HG03097 (cell line): Measurements from ENCODE around the gene ZFYVE28.
"Not testable (repeated sequence)": the region's sequence is repeated elsewhere in the genome, so short reads cannot be mapped to it uniquely, and the experiment has no call there.

Experiments
- ATAC-seq: cut with Tn5 transposase; IDR thresholded peaks from one replicate; pipeline ENCODE4 v1.9.1; 2021; ENCODE audit not compliant: unreplicated experiment, low FRiP score

The ZFYVE28 gene

DNA sequence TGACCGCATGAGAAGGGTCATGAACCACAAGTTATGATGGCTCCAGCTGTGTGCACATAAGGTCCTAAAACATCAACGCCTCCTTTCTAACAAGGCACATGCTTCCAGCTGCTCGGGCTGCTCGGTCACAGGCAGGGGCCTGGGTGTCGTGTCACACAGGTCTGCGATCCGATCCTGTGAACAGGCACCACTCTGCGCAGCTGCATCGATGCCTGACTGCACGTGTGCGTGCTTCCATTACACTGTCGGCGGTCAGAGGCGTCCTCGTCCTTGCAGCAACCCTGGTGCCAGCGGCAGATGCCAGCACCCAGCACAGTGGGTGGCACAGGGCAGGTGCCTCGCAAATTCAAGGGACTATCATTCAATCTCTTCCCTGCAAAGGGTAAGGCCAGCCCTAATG, 23.9 kb downstream of the ZFYVE28 start:
- no peak for ATAC-seq

DNA sequence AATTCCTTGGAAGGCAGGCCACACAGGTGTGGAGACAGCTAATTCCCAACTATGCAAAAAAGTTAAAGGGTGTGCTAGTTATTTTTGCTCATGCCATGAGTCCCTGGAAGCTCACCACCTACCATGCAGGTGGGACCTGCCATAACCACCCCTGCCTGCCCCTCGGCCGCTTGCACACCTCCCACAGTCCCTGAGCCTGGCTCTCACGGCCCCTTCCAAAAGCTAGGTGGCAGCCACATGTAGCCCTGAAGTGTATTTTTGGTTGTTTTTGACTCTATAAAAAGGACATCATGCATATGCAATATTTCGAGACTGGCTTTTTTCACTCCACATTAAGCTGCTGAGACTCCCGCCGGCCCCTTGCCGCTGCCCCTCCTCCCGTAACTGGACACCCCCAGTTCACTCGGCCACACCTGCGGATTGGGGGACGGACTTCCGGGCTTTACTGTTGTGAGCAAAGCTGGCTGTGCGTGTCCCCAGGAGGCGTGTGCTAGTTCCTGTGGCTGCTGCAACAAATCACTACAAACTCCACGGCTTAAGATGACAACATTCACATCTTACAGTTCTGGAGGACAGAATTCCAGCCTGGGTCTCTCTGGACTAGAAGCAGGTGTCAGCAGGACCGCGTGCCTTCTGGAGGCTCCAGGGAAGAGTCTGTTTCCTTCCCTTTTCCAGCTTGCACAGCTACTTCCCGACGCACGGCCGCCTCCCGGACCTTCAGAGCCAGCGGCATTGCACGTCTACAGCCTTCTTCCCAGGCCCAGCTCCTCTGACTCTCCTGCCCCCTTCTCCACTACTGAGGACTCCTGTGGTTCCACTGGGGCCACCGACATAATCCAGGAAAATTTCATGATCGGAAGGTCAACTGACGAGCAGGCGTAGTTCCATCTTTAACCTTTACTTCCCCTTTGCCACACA, 24.8 kb downstream of the ZFYVE28 start:
- ATAC-seq: no peak

DNA sequence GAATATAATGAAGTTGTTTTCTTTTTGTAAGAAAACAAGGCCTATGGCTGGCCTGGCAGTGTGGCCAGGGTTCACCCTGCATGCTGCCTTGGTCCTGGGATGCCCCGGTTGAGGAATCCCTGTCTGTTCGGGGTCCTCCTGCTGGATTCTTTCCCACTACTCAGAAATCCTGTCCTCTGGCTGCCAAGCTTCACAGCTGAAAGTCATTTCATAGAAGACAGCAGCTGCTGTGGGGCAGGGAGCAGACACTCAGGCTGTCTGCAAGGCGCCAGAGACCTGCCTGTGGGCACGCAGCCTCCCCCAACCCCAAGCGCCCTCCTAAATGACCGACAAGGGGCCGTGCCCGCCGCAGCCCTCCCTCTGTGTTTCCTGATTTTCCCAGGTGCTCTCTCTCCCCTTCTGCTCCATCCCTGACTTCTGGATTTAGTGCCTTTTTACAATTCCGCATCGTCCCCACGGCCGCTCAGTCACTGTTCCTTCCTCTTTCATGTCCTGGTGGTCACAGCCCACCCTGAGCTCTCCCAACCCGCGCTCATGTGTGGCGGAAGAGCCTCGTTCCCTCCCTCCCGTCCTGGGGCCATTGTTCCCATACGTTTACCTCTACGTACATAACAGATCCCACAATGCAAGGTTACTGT, 27.5 kb downstream of the ZFYVE28 start:
- ATAC-seq: no peak

DNA sequence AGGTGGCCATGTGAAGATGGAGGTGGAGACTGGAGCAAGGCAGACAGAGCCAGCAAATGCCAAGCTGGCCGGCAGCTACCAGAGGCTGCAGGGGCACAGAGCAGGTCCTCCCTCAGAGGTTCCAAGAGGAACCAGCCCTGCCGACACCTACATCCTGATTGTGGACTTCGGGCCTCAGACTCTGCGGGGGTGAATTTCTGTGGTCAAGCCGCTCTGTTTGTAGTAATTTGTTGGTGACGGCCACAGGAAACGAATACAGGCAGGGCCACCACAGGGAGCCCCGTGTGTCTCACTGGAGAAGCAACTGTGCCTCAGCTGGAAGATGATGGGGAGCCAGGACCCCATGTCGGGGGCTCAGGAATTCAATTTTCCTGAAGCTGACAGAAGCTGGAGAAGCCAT, 28.3 kb downstream of the ZFYVE28 start:
- ATAC-seq: no peak

DNA sequence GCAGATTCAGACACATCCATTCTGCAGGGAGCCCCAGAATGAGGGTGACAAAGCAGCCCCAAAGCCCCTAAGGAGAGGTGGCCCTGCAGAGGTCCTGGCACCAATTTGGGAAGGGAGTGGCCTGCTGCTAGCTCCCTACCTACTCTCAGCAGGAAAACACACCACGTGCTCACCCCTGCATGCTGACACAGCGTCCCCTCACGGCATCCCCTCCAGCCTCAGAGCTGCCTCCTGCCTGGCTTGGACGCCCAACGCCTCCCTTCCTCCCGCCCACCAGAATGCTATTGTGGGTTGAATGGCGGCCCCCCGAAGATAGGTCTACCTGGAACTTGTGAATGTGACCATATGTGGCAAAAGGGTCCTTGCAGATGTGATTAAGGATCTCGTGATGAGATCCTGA, 28.8 kb downstream of the ZFYVE28 start:
- no peak for ATAC-seq

DNA sequence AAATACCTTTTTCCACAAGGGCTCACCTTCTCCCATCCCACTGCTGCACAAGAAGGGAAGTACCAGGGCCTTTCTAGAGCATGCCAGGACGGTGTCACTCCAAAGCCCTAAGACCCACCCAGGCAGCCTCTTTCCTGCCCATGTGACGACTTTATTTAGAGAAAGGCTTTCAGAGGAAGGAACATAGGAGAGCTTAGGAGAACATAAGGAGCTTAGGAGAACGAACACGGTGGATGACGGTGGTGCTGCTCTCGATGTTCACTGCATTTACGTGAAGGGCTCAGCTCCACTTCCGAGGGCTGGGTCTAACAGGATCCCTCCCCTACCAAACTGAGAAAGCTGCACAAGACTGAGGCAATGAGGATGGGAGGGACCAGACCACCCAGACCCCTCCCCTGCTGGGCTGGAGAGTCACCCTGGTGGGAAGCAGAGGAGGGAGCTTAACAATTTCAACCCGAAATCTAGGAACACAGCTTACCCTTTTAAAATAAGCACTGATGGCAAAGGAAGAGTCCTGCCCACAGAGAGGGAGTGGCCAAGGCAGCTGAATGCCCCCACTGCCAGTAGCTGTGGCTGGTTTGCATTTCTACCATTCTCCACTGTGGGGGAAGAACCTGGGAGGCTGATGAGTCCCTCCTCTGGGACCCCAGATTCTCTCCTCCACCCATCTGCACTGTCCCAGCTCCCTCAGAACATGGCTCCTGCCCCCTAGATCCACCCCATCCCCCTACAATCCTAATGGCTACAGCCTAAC, 29.8 kb downstream of the ZFYVE28 start:
- ATAC-seq: no peak

DNA sequence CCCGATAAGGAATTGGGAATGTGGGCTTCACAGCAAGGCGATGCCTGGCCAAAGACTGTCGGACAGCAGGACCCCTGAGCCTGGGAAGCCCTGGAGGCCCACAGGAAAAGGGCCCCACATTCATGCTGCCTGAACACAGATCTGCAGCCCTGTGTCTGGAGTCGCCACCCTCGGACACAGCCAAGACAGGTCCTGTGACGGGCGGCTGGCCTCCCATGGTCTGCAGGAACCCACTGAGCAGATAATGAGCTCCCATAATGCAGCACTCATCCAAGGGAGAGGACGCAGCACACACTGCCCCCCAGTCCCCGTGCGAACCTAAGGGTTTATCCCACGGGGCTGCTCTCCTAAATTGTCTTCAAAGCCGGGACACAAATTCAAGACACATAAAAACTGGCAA, 30.6 kb downstream of the ZFYVE28 start:
- ATAC-seq: no peak

DNA sequence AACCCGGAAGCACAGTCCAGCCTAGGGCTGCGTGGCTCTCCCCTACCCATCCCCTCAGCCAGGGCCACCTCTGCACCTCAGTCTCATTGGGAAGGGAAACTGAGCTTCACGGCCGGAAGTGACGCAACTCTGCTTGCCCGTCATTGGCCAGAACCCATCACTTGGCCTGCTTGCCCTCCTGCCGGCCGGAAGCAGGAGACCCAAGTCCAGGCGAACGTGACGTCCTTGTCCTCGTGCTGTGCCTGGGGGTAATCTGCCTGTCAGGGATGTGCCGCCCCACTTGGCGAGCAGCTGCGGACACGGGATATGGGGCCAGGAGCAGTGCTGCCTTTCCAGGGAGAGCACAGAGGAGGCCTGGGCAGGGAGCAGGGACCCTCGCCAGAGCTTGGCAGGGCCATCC, 31.2 kb downstream of the ZFYVE28 start:
- ATAC-seq: no peak

DNA sequence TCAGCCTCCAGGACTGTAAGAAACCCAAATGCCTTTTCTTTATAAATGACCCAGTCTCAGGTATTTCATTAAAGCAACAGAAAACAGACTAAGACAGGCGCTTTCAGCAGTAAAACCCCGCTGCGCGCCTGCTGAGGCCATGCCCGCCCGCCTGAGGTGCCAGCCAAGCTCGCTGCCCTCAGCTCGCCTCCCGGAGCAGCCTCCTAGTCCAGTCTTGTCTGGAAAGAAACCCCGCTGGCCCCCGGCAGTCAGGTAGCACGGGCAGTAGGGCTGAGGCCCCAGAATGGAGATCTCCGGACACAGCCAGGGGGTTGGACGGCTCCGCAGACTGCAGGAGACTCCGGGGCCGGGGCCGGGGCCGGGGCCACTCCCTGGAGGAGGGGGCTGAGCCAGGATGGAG, 31.7 kb downstream of the ZFYVE28 start:
- no peak for ATAC-seq

DNA sequence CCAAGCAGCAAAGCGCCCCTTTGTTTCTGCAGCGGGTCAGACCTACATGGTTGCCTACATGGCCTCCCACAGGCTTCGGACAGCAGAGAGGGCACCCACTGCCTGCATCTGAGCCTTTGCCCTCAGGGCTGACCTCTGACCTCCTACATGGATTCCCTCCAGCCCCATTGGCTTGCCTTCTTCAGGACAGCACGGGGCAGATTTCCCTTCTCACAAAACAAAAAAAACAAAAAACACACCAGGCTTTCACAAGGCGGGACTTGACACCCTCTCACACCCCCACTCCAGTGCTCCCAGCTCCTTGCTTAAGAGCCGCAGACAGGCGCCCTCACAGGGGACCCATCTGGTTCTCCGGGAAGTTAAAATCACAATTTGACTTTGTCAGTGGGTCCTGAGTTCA, 32.9 kb downstream of the ZFYVE28 start:
- no peak for ATAC-seq

DNA sequence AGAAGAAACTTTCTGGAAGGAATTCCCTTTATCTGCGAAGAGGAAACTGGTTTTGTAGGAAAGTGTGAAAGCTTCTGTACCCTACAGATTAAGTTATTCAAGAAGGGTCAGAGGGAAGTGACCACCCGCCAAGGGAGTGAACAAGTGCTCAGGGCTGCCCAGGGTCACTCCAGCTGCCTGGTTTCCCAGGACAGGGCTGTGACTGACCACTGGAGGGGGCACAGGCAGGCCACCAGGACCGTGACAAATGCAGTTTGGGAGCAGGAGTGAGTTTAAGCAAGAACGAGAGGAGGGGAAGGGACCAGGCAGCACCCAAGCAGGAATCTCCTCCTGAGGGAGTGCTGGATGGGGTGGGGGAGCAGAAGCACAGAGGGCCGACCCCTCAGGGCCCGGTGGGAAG, 34.2 kb downstream of the ZFYVE28 start:
- ATAC-seq: no peak

DNA sequence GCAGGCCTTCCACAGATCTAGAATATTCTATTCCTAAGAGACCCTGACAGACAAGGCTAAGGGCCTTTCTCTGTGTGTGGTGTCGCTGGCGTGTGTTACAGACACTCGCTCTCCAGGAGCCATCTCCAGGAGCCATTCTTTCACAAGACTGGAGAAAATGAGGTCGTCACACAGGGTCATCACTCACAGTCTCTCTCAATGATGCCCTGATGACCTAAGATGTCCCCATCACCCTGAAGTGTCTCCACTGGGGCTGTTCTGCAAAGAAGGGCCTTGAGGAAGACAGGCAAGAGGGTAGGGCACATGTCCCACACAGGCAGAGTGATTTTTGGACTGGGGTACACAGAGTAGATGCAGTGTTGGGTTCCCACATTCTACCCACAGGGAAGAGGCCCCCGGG, 34.7 kb downstream of the ZFYVE28 start:
- no peak for ATAC-seq

DNA sequence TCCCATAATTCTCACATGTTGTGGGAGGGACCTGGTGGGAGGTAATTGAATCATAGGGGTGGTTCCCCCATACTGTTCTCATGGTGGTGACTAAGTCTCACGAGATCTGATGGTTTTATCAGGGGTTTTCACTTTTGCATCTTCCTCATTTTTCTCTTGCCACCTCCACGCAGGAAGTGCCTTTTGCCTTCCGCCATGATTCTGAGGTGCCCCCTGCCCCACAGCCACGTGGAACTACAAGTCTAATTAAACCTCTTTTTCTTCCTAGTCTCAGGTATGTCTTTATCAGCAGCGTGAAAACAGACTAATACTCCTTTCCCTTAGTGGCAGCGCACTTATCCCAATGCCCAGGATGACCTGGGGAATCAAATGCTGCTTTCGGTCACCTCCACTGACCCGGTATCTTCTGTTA, 35.2 kb downstream of the ZFYVE28 start:
- ATAC-seq: not testable (repeated sequence)

DNA sequence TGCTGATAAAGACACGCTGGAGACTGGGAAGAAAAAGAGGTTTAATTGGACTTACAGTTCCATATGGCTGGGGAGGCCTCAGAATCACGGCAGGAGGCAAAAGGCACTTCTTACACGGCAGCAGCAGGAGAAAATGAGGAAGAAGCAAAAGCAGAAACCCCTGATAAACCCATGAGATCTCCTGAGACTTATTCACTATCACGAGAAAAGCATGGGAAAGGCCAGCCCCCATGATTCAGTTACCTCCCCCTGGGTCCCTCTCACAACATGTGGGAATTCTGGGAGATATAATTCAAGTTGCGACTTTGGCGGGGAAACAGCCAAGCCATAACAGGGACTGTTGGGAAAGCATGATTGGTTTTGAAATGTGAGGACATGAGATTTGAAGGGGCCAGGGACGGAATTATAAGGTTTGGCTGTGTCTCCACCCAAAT, 35.7 kb downstream of the ZFYVE28 start:
- ATAC-seq: not testable (repeated sequence)

DNA sequence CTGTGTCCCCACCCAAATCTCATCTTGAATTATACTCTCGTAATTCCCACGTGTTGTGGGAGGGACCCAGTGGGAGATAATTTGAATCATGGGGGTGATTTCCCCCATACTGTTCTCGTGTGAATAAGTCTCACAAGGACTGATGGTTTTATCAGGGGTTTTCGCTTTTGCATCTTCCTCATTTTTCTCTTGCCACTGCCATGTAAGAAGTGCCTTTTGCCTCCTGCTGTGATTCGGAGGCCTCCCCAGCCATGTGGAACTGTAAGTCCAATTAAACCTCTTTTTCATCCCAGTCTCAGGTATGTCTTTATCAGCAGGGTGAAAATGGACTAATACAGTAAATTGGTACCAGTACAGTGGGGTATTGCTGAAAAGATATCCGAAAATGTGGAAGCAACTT, 37.9 kb downstream of the ZFYVE28 start:
- ATAC-seq: not testable (repeated sequence)

DNA sequence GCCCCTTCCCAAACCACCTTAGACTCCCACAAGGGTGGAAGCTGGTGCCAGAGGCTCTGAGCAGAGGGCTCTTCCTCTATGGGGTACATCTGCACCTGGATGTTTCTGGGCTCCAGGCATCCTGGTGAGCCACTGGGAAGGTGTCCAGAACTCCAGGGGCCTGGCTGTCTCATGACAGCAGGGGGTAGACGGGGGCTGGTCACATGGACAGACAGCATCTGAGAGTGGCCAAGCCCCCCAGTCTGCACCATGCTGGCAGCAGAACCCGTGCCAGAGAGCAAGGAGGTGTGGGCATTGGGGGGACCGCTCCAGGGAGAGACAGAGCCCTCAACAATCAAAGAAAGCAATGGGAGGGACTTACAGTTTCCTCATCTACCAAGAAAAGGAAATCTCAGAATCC, 39.5 kb downstream of the ZFYVE28 start:
- ATAC-seq: no peak

DNA sequence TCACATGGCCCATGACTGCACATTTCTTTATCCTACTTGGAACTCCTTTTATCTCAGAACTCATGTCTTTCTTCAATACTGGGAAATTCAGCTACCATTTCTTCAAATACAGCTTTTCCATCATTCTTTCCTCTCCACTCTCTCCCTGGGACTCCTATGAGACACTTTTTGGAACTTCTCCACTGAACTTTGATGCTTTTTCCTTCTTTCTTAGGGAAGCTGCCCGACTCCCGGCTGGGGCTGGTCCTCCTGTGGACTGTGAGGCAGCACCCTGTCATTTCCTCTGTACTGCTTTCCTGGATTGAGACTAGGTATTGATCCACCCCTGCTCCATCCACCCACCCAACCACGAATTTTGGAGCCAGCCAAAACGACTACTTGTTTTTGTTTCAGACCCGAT, 40.0 kb downstream of the ZFYVE28 start:
- no peak for ATAC-seq

DNA sequence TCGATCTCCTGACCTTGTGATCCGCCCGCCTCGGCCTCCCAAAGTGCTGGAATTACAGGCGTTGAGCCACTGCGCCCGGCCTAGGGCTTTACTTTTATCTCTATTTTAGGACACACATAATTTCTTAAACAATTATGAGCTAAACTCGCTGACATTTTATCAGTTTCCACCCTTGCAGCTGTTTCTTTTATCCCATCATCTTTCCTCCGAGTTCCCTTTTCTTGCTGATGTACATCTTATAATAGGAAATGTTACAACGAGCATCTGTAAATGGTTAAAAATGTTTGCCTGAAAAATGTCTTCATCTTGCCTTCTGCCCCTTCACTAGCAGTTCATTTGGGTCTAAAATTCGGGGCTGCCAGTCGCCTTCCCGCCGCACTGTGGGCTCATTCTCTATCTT, 41.2 kb downstream of the ZFYVE28 start:
- no peak for ATAC-seq

DNA sequence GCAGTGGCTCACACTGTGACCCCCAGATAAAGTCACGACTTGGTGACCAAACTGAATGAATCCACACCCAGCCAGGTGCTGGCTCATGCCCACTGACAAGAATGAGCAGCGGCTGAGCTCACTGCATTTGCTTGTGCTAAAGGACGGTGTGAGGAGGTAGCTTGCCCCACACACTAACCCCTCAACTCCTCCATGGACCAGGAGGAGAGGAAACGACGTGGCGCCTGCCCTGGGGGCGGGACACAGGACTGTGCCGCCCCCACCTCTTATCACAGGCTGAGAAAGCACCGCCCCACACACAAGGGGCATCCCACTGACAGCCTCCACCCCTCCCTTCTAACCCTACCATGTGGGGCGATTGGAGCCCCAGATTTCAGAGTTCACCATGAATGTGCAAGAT, 43.0 kb downstream of the ZFYVE28 start:
- no peak for ATAC-seq

DNA sequence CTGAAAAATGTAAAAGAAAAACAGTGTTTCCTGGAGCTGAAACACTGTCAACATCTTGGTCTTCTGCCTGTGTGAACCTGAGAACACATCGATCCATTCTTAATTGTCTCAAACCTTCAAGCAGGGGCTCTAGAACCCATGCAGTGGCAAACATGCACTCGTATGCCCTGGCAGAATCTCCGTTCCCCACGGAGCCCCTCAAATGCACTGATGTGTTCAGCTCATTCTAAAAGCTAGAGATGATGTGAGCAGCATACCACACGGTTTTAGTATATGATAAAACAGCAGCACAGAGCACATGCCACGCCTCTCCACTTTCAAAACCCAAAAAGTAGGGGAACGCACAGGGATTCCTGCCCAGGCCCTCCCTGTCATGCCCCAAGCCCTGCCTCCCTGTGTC, 44.9 kb downstream of the ZFYVE28 start:
- no peak for ATAC-seq

DNA sequence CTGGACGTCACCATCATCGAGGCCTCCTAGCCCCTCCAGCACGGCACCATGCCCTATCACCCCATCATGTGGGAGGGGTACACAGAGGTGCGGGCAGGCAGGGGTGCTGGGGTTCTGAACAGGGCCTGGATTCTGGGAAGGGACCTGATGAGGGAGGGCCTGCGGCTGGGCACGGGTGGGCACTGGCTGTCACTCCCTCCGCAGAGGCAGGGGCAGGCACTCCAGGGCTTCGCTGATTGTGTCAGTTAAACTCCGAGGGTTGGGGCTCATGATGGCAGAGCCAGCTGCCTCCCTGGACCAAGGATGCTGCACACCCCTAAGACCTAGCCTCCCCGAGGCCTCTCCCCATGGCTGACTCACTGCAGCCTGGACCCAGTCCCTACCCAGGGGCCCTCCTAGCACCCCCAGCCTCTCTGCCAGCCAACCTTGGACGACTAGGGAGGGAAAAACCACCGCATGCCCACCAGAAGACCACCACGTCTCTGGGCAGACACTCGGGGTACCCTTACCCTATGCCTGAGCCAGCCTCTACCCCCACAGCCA, 45.9 kb downstream of the ZFYVE28 start:
- no peak for ATAC-seq
